Prostate gland (tissue), 2 donors: ENCODE results near the gene ACE. TPM values are rescaled to one million over a fixed set of nuclear protein-coding genes. Genes with fewer than 3 reads are reported as not detected.
A peak's percentile ranks its signal among the peaks of the same experiment; 100 is the strongest.

Experiments
- DNase-seq: peaks from one replicate; pipeline ENCODE4 v3.0.0-alpha.2; 2019; ENCODE audit warnings: low spot score
- H3K27ac ChIP-seq, 2 donors: fragments of 200-600 bp; sonication (generic); 2 replicates each; pipeline ENCODE4 v1.5.1; 2017 to 2019
- H3K27me3 ChIP-seq: fragments of 200-600 bp; sonication (generic); replicated peaks from 2 replicates; pipeline ENCODE4 v1.5.1; 2019; ENCODE audit not compliant: insufficient read depth
- H3K36me3 ChIP-seq, 2 donors: fragments of 200-600 bp; sonication (generic); 1 replicate in 1 of 2; 2 replicates in 1 of 2; pipeline versions ENCODE4 v1.5.1 to v1.8.1; 2017 to 2019
- H3K4me1 ChIP-seq: fragments of 200-600 bp; sonication (generic); replicated peaks from 2 replicates; pipeline ENCODE4 v1.5.1; 2019
- H3K4me3 ChIP-seq, 2 donors: fragments of 200-600 bp; sonication (generic); 2 replicates each; pipeline ENCODE4 v1.5.1; 2017 to 2019
- H3K9me3 ChIP-seq: fragments of 200-600 bp; sonication (generic); 2 replicates; pipeline ENCODE4 v1.5.1; 2017
- CTCF ChIP-seq, 4 experiments: fragments of 200-600 bp in 2 of 4; fragments of 450-650 bp in 2 of 4; sonication (generic) in 2 of 4; IDR thresholded peaks; 1 replicate in 3 of 4; 2 replicates in 1 of 4; pipeline ENCODE4 v1.5.1; 2016 to 2019; ENCODE audit warnings: antibody characterized with exemption in 4 of 4, mild to moderate bottlenecking in 2 of 4, moderate library complexity in 2 of 4
- POLR2A ChIP-seq: fragments of 450-650 bp; IDR thresholded peaks from one replicate; pipeline ENCODE4 v1.6.1; 2016; ENCODE audit warnings: antibody characterized with exemption, mild to moderate bottlenecking
- POLR2AphosphoS5 ChIP-seq: sonication (generic); formaldehyde crosslinking; IDR thresholded peaks from one replicate; pipeline ENCODE4 v1.6.1; 2017; ENCODE audit warnings: antibody characterized with exemption
- WGBS: methylation state at CpG from one replicate; pipeline ENCODE4 v1.1.5; 2018; 5-methylcytosine and 5-hydroxymethylcytosine counted together
- intact Hi-C: fragments of 100-400 bp; cut with DNase I; formaldehyde crosslinking; loops from one replicate; pipeline ENCODE4 v1.14.2; 2022
- total RNA-seq, 2 donors: library from RNA; depleted of rRNA; stranded (reverse); fragments of >200 nt; gene quantifications; one replicate each; pipeline ENCODE4 v1.1.0, GENCODE V29; 2016

ACE gene
- total RNA-seq, 2 donors from 2014 or later, result 42.8 to 54.6 TPM

- peaks cover 6% of the 10 kb centered on the region for H3K4me1 ChIP-seq
- peak overlapping the region; percentile 43 to 56 for H3K4me3 ChIP-seq
- no peak for DNase-seq
- H3K36me3 ChIP-seq, result no peaks in the 10 kb centered on the region
- intact Hi-C loops, result loop anchor here (2.0 kb wide), 1 partner anchor 53 kb away; no protein-coding TSS in a partner anchor
- 8% methylated on average over 43 of the region's 44 CpGs for WGBS
- no peaks in the 10 kb centered on the region for H3K27me3 ChIP-seq
- no peaks in the 10 kb centered on the region for H3K9me3 ChIP-seq
- TF ChIP-seq CTCF (IDR thresholded peaks at IDR 0.05), result no peak
- TF ChIP-seq POLR2A, result no peak
- no peak for TF ChIP-seq POLR2AphosphoS5
- H3K27ac ChIP-seq, result peak overlapping the region; percentile 36 to 65
Observed at GRCh38 chr17:63477480-63478440, 899 bp downstream of the ACE start.

GRCh38 chr17:63478814-63479494 lies 2.1 kb downstream of the ACE start:
- TF ChIP-seq POLR2A (no peak), POLR2AphosphoS5 (peak; percentile 55), CTCF (IDR thresholded peaks at IDR 0.05) (peak; percentile 30 to 88 (median 80))
- Histone ChIP-seq H3K4me1 (peaks cover 6% of the 10 kb centered on the region), H3K4me3 (no peak overlapping the region), H3K9me3 (no peaks in the 10 kb centered on the region), H3K36me3 (no peaks in the 10 kb centered on the region), H3K27ac (no peak overlapping the region), H3K27me3 (no peaks in the 10 kb centered on the region)
- intact Hi-C loops, result loop anchor here (2.0 kb wide), 1 partner anchor 54 kb away; no protein-coding TSS in a partner anchor
- peak; percentile 79 for DNase-seq
- WGBS, result 51% methylated on average over 16 of the region's 16 CpGs

GRCh38 chr17:63479495-63480184 lies 2.8 kb downstream of the ACE start:
- no peak for TF ChIP-seq POLR2A
- no peak for TF ChIP-seq CTCF (IDR thresholded peaks at IDR 0.05)
- no peak for TF ChIP-seq POLR2AphosphoS5
- intact Hi-C loops, result loop anchor here (2.0 kb wide), 1 partner anchor 55 kb away; no protein-coding TSS in a partner anchor
- no peaks in the 10 kb centered on the region for H3K36me3 ChIP-seq
- H3K27ac ChIP-seq, result no peak overlapping the region
- H3K4me3 ChIP-seq, result no peak overlapping the region
- peaks cover 6% of the 10 kb centered on the region for H3K4me1 ChIP-seq
- H3K27me3 ChIP-seq, result no peaks in the 10 kb centered on the region
- DNase-seq, result no peak
- H3K9me3 ChIP-seq, result no peaks in the 10 kb centered on the region
- 87% methylated on average over 15 of the region's 17 CpGs for WGBS

- TF ChIP-seq POLR2A (no peak), POLR2AphosphoS5 (no peak), CTCF (IDR thresholded peaks at IDR 0.05) (no peak)
- no peak overlapping the region for H3K27ac ChIP-seq
- WGBS, result 91% methylated on average over 21 of the region's 21 CpGs
- no peaks in the 10 kb centered on the region for H3K36me3 ChIP-seq
- no peaks in the 10 kb centered on the region for H3K9me3 ChIP-seq
- H3K4me1 ChIP-seq, result peaks cover 6% of the 10 kb centered on the region
- intact Hi-C loops, result no loop called here
- H3K27me3 ChIP-seq, result no peaks in the 10 kb centered on the region
- no peak overlapping the region for H3K4me3 ChIP-seq
- no peak for DNase-seq
Observed at GRCh38 chr17:63480192-63480784, 3.4 kb downstream of the ACE start.
